ENCODE measurements around the gene STK10.
"Not testable (repeated sequence)": the region's sequence is repeated elsewhere in the genome, so short reads cannot be mapped to it uniquely, and the experiment has no call there.

- not testable (repeated sequence) for TF ChIP-seq SNAI2 (CRISPR knock-in tag; IDR thresholded peaks at IDR 0.05); PATZ1 (CRISPR knock-in tag; IDR thresholded peaks at IDR 0.05; ENCODE audit: borderline replicate concordance); ZNF70 (CRISPR knock-in tag; IDR thresholded peaks at IDR 0.05); RARB (CRISPR knock-in tag; IDR thresholded peaks at IDR 0.05); BACH2 (CRISPR knock-in tag; IDR thresholded peaks at IDR 0.05; ENCODE audit: borderline replicate concordance); PPARA (CRISPR knock-in tag; IDR thresholded peaks at IDR 0.05; ENCODE audit: borderline replicate concordance); ZNF8 (CRISPR knock-in tag; IDR thresholded peaks at IDR 0.05); ESRRG (CRISPR knock-in tag; IDR thresholded peaks at IDR 0.05); ARNTL (CRISPR knock-in tag; IDR thresholded peaks at IDR 0.05; ENCODE audit: borderline replicate concordance, low read depth); CSRNP3 (CRISPR knock-in tag; IDR thresholded peaks at IDR 0.05); POU6F1 (CRISPR knock-in tag; IDR thresholded peaks at IDR 0.05; ENCODE audit: borderline replicate concordance, low read depth); ZFP3 (CRISPR knock-in tag; IDR thresholded peaks at IDR 0.05); TCF4 (CRISPR knock-in tag; IDR thresholded peaks at IDR 0.05; ENCODE audit: borderline replicate concordance)
These were observed 38.5 kb downstream of the STK10 start for GRCh38 chr5:172149481-172149880.
